Activated CD8-positive, alpha-beta memory T cell treated with anti-CD3 and anti-CD28 coated beads, Interleukin-2, amount 10 ng/mL, durations not matched to agents 7 days and 5 days (primary cell): ENCODE data around the gene FANCI. TPM values are rescaled to one million over a fixed set of nuclear protein-coding genes. Genes with fewer than 3 reads are reported as not detected.
A peak's percentile ranks its signal among the peaks of the same experiment; 100 is the strongest.

Source experiments
- ATAC-seq: fragments of 150-1000 bp; cut with Tn5 transposase; one replicate; pipeline ENCODE4 v1.10.0; 2021; ENCODE audit warnings: moderate library complexity
- CTCF ChIA-PET: fragments of 350-600 bp; sonication (Branson Sonifier 250); formaldehyde crosslinking; loops from one replicate; lab custom pipeline; 2021; ENCODE audit warnings: antibody characterized with exemption; lab: Charles Lee
- DNase-seq: peaks from one replicate; pipeline ENCODE4 v3.0.0-alpha.2; 2020
- H3K27ac Mint-ChIP-seq: one replicate; pipeline ENCODE4 v1.8.0; 2021; ENCODE audit warnings: mild to moderate bottlenecking, mixed read lengths
- H3K27me3 Mint-ChIP-seq: one replicate; pipeline ENCODE4 v1.8.0; 2021; ENCODE audit warnings: mixed read lengths
- H3K36me3 Mint-ChIP-seq: one replicate; pipeline ENCODE4 v1.8.0; 2021; ENCODE audit warnings: mild to moderate bottlenecking, mixed read lengths
- H3K4me1 Mint-ChIP-seq: one replicate; pipeline ENCODE4 v1.8.0; 2021; ENCODE audit warnings: mixed read lengths
- H3K4me3 Mint-ChIP-seq: one replicate; pipeline ENCODE4 v1.8.0; 2021; ENCODE audit warnings: mild to moderate bottlenecking, moderate library complexity, mixed read lengths
- H3K9me3 Mint-ChIP-seq: one replicate; pipeline ENCODE4 v1.8.0; 2022; ENCODE audit warnings: low read depth, mixed read lengths
- total RNA-seq, 2 experiments: library from RNA; stranded (reverse); gene quantifications; one replicate each; pipeline ENCODE4 v1.2.3, GENCODE V29; 2021

FANCI gene
- total RNA-seq, 2 experiments from 2014 or later = 206 to 236 TPM

DNA sequence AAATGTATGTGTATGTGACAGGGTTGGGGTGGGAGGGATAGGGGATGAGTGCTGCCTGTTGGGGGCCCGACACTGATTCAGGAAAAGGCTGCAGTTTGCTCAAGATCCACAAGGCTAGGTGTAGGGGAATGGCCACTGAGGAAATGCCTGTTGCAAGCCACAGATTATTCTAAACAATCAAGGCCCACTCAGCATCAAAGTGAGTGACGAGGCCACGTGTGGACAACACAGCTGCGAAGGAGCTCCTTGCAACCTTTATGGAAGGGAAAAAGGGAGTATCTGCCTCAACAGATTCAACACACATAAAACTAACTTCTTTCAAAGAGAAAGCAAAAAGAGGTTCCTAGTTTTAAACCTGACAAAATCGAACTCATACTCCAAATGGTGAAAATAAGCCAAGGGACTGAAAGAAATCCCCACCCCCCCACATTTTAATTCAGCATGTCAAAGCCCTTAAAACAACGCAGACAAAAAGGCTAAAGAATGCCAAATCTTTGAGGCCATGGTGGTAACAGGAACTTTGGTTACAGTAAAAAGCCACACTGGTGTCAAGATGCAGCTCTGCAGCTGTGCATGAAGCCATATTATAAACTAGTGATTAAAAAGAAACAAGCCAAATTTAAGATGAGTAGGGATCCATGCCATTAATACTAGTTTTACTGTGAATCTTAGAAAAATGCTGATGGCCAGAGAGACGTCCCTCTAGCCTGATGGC, 87.3 kb downstream of the FANCI start:
- peak overlapping the region; percentile 88 for H3K27ac Mint-ChIP-seq

GRCh38 chr15:89332446-89332845, 88.7 kb downstream of the FANCI start:
- CTCF ChIA-PET = interaction anchor here (0.9 to 12.2 kb wide), 7 partner anchors 9 to 126 kb away, joined by 3 to 120 read pairs (median 4); no protein-coding TSS in a partner anchor
- ATAC-seq (no peak), DNase-seq (no peak)
- H3K27ac Mint-ChIP-seq = peak overlapping the region; percentile 88
- H3K4me1 Mint-ChIP-seq = peaks cover 66% of the 10 kb centered on the region
- H3K27me3 Mint-ChIP-seq = peaks cover 4% of the 10 kb centered on the region
- H3K4me3 Mint-ChIP-seq = peak overlapping the region; percentile 65
- peaks cover 57% of the 10 kb centered on the region for H3K36me3 Mint-ChIP-seq
- no peaks in the 10 kb centered on the region for H3K9me3 Mint-ChIP-seq

More for the DNA sequence above, 87.3 kb downstream of the FANCI start:
- Mint-ChIP-seq H3K4me3 (peak overlapping the region; percentile 65), H3K36me3 (peaks cover 71% of the 10 kb centered on the region), H3K27me3 (peaks cover 4% of the 10 kb centered on the region), H3K4me1 (peaks cover 69% of the 10 kb centered on the region), H3K9me3 (no peaks in the 10 kb centered on the region)
- DNase-seq (no peak), ATAC-seq (no peak)
- CTCF ChIA-PET = interaction anchor here (0.7 to 12.2 kb wide), 9 partner anchors 14 to 1482 kb away, joined by 3 to 120 read pairs (median 4); no protein-coding TSS in a partner anchor

DNA sequence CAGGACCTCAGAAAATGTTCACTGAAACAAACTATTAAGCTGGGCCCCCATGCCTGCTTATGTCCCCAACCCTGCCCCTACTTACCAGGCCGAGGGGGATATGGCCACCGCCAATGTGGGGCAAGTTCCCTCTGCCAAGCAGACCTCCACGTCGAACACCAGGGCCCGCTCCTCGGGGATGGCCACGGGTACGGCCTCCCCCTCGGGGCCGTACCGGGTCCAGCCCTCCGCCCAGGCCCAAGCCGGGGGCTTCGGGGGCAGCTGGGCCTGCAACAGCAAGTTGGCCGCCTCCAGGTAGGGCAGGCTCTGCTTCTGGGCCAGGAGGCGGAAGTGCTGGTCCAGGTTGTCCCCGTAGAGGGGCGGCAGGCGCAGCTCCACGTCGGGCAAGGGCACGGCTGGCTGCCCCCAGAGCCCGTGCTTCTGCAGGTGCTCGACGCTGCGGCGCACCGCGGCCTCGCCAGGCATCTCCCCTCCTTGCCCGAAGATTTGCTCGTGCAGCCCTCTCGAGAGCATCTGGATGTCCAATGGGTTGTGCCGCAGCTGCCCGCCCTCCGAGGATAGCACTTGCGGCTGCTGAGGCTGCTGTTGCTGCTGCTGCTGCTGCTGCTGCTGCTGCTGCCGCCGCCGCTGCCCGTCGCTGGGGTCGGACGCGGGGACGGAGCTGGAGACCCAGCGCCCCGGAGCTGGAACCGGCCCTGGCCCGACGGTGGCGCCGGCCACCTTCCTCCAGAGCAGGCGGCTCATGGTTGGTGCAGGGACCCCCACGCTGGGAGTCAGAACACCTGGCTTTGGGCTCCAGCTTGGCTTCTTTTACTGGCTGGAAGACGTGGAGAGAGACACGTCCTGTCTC, 89.5 kb downstream of the FANCI start:
- peaks cover 8% of the 10 kb centered on the region for H3K27me3 Mint-ChIP-seq
- peak overlapping the region; percentile 83 for H3K4me3 Mint-ChIP-seq
- H3K9me3 Mint-ChIP-seq = no peaks in the 10 kb centered on the region
- peaks cover 61% of the 10 kb centered on the region for H3K4me1 Mint-ChIP-seq
- peak overlapping the region; percentile 80 for H3K27ac Mint-ChIP-seq
- CTCF ChIA-PET = interaction anchor here (0.9 to 12.2 kb wide), 4 partner anchors 10 to 127 kb away, joined by 3 to 120 read pairs (median 4); no protein-coding TSS in a partner anchor
- peaks cover 51% of the 10 kb centered on the region for H3K36me3 Mint-ChIP-seq
- DNase-seq = no peak
- no peak for ATAC-seq

DNA sequence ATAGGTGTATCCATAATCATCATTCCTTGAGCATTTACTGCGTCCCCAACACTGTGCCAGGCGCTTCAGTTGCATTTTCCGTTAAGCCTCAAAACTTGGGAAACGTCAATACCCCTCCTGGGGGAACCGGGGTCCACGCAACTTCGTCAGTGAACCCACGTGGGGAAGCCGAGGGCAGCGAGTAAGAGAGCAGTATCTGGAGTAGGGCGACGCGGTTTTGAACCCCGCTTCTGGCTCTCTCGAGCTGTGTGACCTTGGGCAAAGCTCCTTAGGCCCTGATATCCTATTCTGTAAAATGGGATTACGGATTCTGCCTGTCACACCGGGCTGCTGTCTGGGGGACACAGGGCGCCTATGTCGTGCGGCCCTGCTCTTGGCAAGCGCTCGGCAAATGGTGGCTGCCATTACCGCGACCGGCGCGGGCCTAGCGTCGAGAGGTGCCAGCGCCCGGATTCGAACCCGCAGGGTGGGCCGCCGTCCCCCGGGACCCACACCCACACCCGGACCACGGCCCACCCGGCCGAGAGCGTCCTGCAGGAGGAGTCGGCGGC, 90.3 kb downstream of the FANCI start:
- Mint-ChIP-seq H3K4me3 (peak overlapping the region; percentile 83), H3K27ac (peak overlapping the region; percentile 80), H3K27me3 (peaks cover 10% of the 10 kb centered on the region), H3K4me1 (peaks cover 56% of the 10 kb centered on the region), H3K36me3 (peaks cover 45% of the 10 kb centered on the region), H3K9me3 (no peaks in the 10 kb centered on the region)
- CTCF ChIA-PET = interaction anchor here (1.0 to 12.2 kb wide), 5 partner anchors 10 to 127 kb away, joined by 3 to 120 read pairs (median 6); no protein-coding TSS in a partner anchor
- no peak for DNase-seq
- peak; percentile 7 for ATAC-seq

- Mint-ChIP-seq H3K4me1 (peaks cover 49% of the 10 kb centered on the region), H3K9me3 (no peaks in the 10 kb centered on the region)
- peak; percentile 93 for ATAC-seq
These were observed 90.9 kb downstream of the FANCI start, which contains the start of gene POLG for GRCh38 chr15:89334510-89335297. POLG (minus strand) TSS chr15:89334824; CDS start chr15:89333754, 1,070 bp downstream.

GRCh38 chr15:89335298-89336041, 91.7 kb downstream of the FANCI start:
- H3K4me1 Mint-ChIP-seq = peaks cover 41% of the 10 kb centered on the region
- no peak for ATAC-seq
- peak; percentile 69 for DNase-seq

More at GRCh38 chr15:89334510-89335297, 90.9 kb downstream of the FANCI start, which contains the start of gene POLG:
- peak; percentile 99 for DNase-seq
- Mint-ChIP-seq H3K4me3 (peak within 1 kb of the TSS; percentile 83), H3K27me3 (peaks cover 10% of the 10 kb centered on the region), H3K27ac (peak within 1 kb of the TSS; percentile 87), H3K36me3 (peaks cover 39% of the 10 kb centered on the region)
- CTCF ChIA-PET = interaction anchor here (1.0 to 12.2 kb wide), 4 partner anchors 20 to 128 kb away, joined by 3 to 120 read pairs (median 7); no protein-coding TSS in a partner anchor

GRCh38 chr15:89338036-89338435, 94.3 kb downstream of the FANCI start:
- Mint-ChIP-seq H3K4me1 (peaks cover 17% of the 10 kb centered on the region), H3K27me3 (peaks cover 19% of the 10 kb centered on the region), H3K27ac (no peak overlapping the region), H3K36me3 (peaks cover 7% of the 10 kb centered on the region), H3K4me3 (no peak overlapping the region), H3K9me3 (no peaks in the 10 kb centered on the region)
- CTCF ChIA-PET = interaction anchor here (0.7 to 12.2 kb wide), 4 partner anchors 17 to 80 kb away, joined by 3 to 120 read pairs (median 4); no protein-coding TSS in a partner anchor
- no peak for ATAC-seq
- DNase-seq = no peak

More at GRCh38 chr15:89335298-89336041, 91.7 kb downstream of the FANCI start:
- Mint-ChIP-seq H3K9me3 (no peaks in the 10 kb centered on the region), H3K27me3 (peaks cover 13% of the 10 kb centered on the region), H3K27ac (peak overlapping the region; percentile 87), H3K4me3 (peak overlapping the region; percentile 79), H3K36me3 (peaks cover 31% of the 10 kb centered on the region)
- CTCF ChIA-PET = interaction anchor here (0.8 to 12.2 kb wide), 4 partner anchors 19 to 128 kb away, joined by 3 to 120 read pairs (median 7); no protein-coding TSS in a partner anchor

DNA sequence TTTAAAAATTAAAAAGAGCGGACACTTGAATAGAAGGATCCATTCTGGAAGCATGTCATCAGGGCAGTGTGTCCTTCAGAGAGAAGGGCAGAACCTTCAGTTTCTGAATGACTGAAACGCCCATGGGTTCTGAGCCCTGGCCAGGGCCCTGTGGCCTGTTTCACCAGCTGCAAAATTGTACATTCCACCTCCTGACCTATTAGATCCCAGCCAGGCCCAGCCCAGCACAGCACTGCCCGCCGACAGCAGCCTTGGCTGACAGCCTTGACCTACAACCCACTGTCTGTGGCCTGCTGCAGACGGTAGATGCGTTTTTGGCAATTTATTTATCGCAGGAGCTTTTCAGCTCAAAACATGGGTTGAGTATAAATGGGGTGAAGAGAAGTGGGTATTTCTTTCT, 96.8 kb downstream of the FANCI start:
- no peaks in the 10 kb centered on the region for H3K9me3 Mint-ChIP-seq
- CTCF ChIA-PET = interaction anchor here (12.2 kb wide), 1 partner anchor 14 kb away, joined by 120 read pairs; no protein-coding TSS in a partner anchor
- no peak overlapping the region for H3K27ac Mint-ChIP-seq
- H3K27me3 Mint-ChIP-seq = peaks cover 23% of the 10 kb centered on the region
- ATAC-seq (no peak), DNase-seq (no peak)
- H3K4me3 Mint-ChIP-seq = no peak overlapping the region
- H3K4me1 Mint-ChIP-seq = peaks cover 7% of the 10 kb centered on the region
- H3K36me3 Mint-ChIP-seq = no peaks in the 10 kb centered on the region

- DNase-seq = no peak
- Mint-ChIP-seq H3K4me1 (peaks cover 5% of the 10 kb centered on the region), H3K9me3 (no peaks in the 10 kb centered on the region), H3K27me3 (peaks cover 27% of the 10 kb centered on the region), H3K4me3 (no peak overlapping the region), H3K36me3 (no peaks in the 10 kb centered on the region), H3K27ac (no peak overlapping the region)
- ATAC-seq = no peak
- CTCF ChIA-PET = interaction anchor here (0.8 kb wide), 1 partner anchor 18 kb away, joined by 4 read pairs; no protein-coding TSS in a partner anchor
These were observed 97.7 kb downstream of the FANCI start for GRCh38 chr15:89341316-89342005.

- Mint-ChIP-seq H3K36me3 (no peaks in the 10 kb centered on the region), H3K9me3 (no peaks in the 10 kb centered on the region), H3K4me3 (no peak overlapping the region), H3K4me1 (peaks cover 3% of the 10 kb centered on the region), H3K27ac (no peak overlapping the region), H3K27me3 (peaks cover 30% of the 10 kb centered on the region)
- no peak for ATAC-seq
- CTCF ChIA-PET = interaction anchor here (8.6 kb wide), 1 partner anchor 16 kb away, joined by 76 read pairs; no protein-coding TSS in a partner anchor
- DNase-seq = no peak
These were observed 99.1 kb downstream of the FANCI start for GRCh38 chr15:89342840-89343239.

GRCh38 chr15:89345248-89345647, 101.5 kb downstream of the FANCI start:
- no peaks in the 10 kb centered on the region for H3K9me3 Mint-ChIP-seq
- H3K36me3 Mint-ChIP-seq = no peaks in the 10 kb centered on the region
- ATAC-seq = no peak
- CTCF ChIA-PET = interaction anchor here (1.1 to 8.6 kb wide), 2 partner anchors 13 to 89 kb away, joined by 3 to 76 read pairs; no protein-coding TSS in a partner anchor
- H3K27me3 Mint-ChIP-seq = peaks cover 37% of the 10 kb centered on the region
- peaks cover 8% of the 10 kb centered on the region for H3K4me1 Mint-ChIP-seq
- no peak overlapping the region for H3K4me3 Mint-ChIP-seq
- no peak for DNase-seq
- no peak overlapping the region for H3K27ac Mint-ChIP-seq
